GM23338 (cell line): ENCODE measurements around the gene FAM174C. TPM values are rescaled to one million over a fixed set of nuclear protein-coding genes. Genes with fewer than 3 reads are reported as not detected.

Source experiments
- ATAC-seq: fragments of 200-7000 bp; cut with Tn5 transposase; 3 replicates; pipeline ENCODE4 v1.9.1; 2020
- DNase-seq: peaks from one replicate; pipeline ENCODE4 v3.0.0-alpha.2; 2015; ENCODE audit warnings: low spot score
- H2AFZ ChIP-seq: fragments of 200-600 bp; sonication (generic); 2 replicates; pipeline ENCODE4 v1.8.0; 2016; ENCODE audit warnings: antibody characterized with exemption, mild to moderate bottlenecking, moderate library complexity
- H3F3A ChIP-seq: fragments of 200-600 bp; sonication (generic); replicated peaks from 2 replicates; pipeline ENCODE4 v1.8.0; 2017; ENCODE audit warnings: antibody characterized with exemption, mixed run types, low read depth
- H3K27ac ChIP-seq: fragments of 200-600 bp; sonication (generic); 2 replicates; pipeline ENCODE4 v1.6.1; 2016; ENCODE audit warnings: low read depth
- H3K27me3 ChIP-seq: fragments of 200-600 bp; sonication (generic); 2 replicates; pipeline ENCODE4 v1.8.0; 2016; ENCODE audit warnings: mild to moderate bottlenecking, mixed run types, moderate library complexity; ENCODE audit not compliant: insufficient read depth
- H3K36me3 ChIP-seq: fragments of 200-600 bp; sonication (generic); 2 replicates; pipeline ENCODE4 v1.8.0; 2016; ENCODE audit warnings: mild to moderate bottlenecking; ENCODE audit not compliant: insufficient read depth
- H3K4me1 ChIP-seq: fragments of 200-600 bp; sonication (generic); 2 replicates; pipeline ENCODE4 v1.8.0; 2016; ENCODE audit warnings: mild to moderate bottlenecking, moderate library complexity; ENCODE audit not compliant: insufficient read depth
- H3K4me2 ChIP-seq: fragments of 200-600 bp; sonication (generic); 2 replicates; pipeline ENCODE4 v1.7.1; 2017; ENCODE audit warnings: mixed run types
- H3K4me3 ChIP-seq: fragments of 200-600 bp; sonication (generic); 2 replicates; pipeline ENCODE4 v1.6.1; 2016; ENCODE audit warnings: mixed run types
- H3K79me2 ChIP-seq: fragments of 200-600 bp; sonication (generic); replicated peaks from 2 replicates; pipeline ENCODE4 v1.8.0; 2017; ENCODE audit warnings: mild to moderate bottlenecking; ENCODE audit not compliant: insufficient read depth
- H3K9me2 ChIP-seq: fragments of 200-600 bp; sonication (generic); 2 replicates; pipeline ENCODE4 v1.8.0; 2017; ENCODE audit not compliant: insufficient read depth
- H4K20me1 ChIP-seq: fragments of 200-600 bp; sonication (generic); replicated peaks from 2 replicates; pipeline ENCODE4 v1.8.0; 2017; ENCODE audit warnings: mild to moderate bottlenecking; ENCODE audit not compliant: insufficient read depth
- H3K27ac Mint-ChIP-seq: 2 replicates; pipeline ENCODE4 v1.8.0; 2020; ENCODE audit warnings: inconsistent platforms, mild to moderate bottlenecking, moderate library complexity, mixed read lengths
- H3K27me3 Mint-ChIP-seq: 3 replicates; pipeline ENCODE4 v1.8.0; 2022; ENCODE audit warnings: low read depth, mild to moderate bottlenecking, moderate library complexity, mixed read lengths, inconsistent platforms; ENCODE audit not compliant: insufficient read depth, poor library complexity
- H3K36me3 Mint-ChIP-seq: 3 replicates; pipeline ENCODE4 v1.8.0; 2021; ENCODE audit warnings: low read depth, mild to moderate bottlenecking, inconsistent platforms, moderate library complexity, mixed read lengths
- H3K4me1 Mint-ChIP-seq: 3 replicates; pipeline ENCODE4 v1.8.0; 2020; ENCODE audit warnings: mild to moderate bottlenecking, inconsistent platforms, mixed read lengths
- H3K4me3 Mint-ChIP-seq: 3 replicates; pipeline ENCODE4 v1.8.0; 2021; ENCODE audit warnings: moderate library complexity, mild to moderate bottlenecking, inconsistent platforms, mixed read lengths
- H3K9me3 Mint-ChIP-seq: 3 replicates; pipeline ENCODE4 v1.8.0; 2020; ENCODE audit warnings: moderate library complexity, mild to moderate bottlenecking, inconsistent platforms, mixed read lengths
- CREB1 ChIP-seq: fragments of 250-450 bp; sonication (Bioruptor Pico); IDR thresholded peaks from 2 replicates; pipeline ENCODE4 v1.5.0; 2020; ENCODE audit warnings: low read depth, mild to moderate bottlenecking, moderate library complexity
- CTCF ChIP-seq, 2 experiments: fragments of 200-600 bp in 1 of 2; sonication (generic) in 1 of 2; conservative IDR thresholded peaks; 2 replicates each; pipeline versions ENCODE4 v1.5.1 to v1.6.1; 2016 to 2017; ENCODE audit warnings: antibody characterized with exemption in 2 of 2, low read depth in 2 of 2, mild to moderate bottlenecking in 2 of 2, moderate library complexity in 1 of 2
- ETS1 ChIP-seq: IDR thresholded peaks from 2 replicates; pipeline ENCODE4 v1.6.1; 2016; ENCODE audit warnings: antibody characterized with exemption
- EZH2 ChIP-seq: fragments of 200-600 bp; sonication (generic); IDR thresholded peaks from one replicate; pipeline ENCODE4 v1.8.0; 2017; ENCODE audit warnings: antibody characterized with exemption, mild to moderate bottlenecking, low read depth; ENCODE audit not compliant: unreplicated experiment
- EZH2phosphoT487 ChIP-seq: fragments of 200-600 bp; sonication (generic); IDR thresholded peaks from one replicate; pipeline ENCODE4 v1.8.1; 2018; ENCODE audit warnings: antibody characterized with exemption; ENCODE audit not compliant: unreplicated experiment
- JUNB ChIP-seq: IDR thresholded peaks from one replicate; pipeline ENCODE4 v1.6.1; 2016; ENCODE audit warnings: antibody characterized with exemption; ENCODE audit not compliant: unreplicated experiment
- NANOG ChIP-seq: IDR thresholded peaks from 2 replicates; pipeline ENCODE4 v1.6.1; 2016; ENCODE audit warnings: antibody characterized with exemption, borderline replicate concordance
- POLR2AphosphoS5 ChIP-seq: IDR thresholded peaks from 2 replicates; pipeline ENCODE4 v1.6.1; 2016; ENCODE audit warnings: antibody characterized with exemption, low read depth
- REST ChIP-seq: IDR thresholded peaks from one replicate; pipeline ENCODE4 v1.6.1; 2018; ENCODE audit warnings: antibody characterized with exemption; ENCODE audit not compliant: unreplicated experiment
- STAT1 ChIP-seq: IDR thresholded peaks from one replicate; pipeline ENCODE4 v1.6.1; 2016; ENCODE audit warnings: antibody characterized with exemption; ENCODE audit not compliant: unreplicated experiment
- ZNF114 ChIP-seq: fragments of 250-450 bp; sonication (Bioruptor Pico); IDR thresholded peaks from 2 replicates; pipeline ENCODE4 v1.5.0; 2020; ENCODE audit warnings: mild to moderate bottlenecking, moderate library complexity
- ZNF331 ChIP-seq: fragments of 250-450 bp; sonication (Bioruptor Pico); IDR thresholded peaks from 2 replicates; pipeline ENCODE4 v1.5.0; 2020; ENCODE audit warnings: low read depth, mild to moderate bottlenecking, moderate library complexity
- ZNF462 ChIP-seq: fragments of 250-450 bp; sonication (Bioruptor Pico); IDR thresholded peaks from 2 replicates; pipeline ENCODE4 v1.5.0; 2020; ENCODE audit warnings: mild to moderate bottlenecking, moderate library complexity
- polyA plus RNA-seq: library from polyadenylated mRNA; unstranded; fragments of >200 nt; fragmentation: Nextera tagmentation; extraction: Ambion mirVana; gene quantifications from 2 replicates; pipeline ENCODE4 v1.2.1, GENCODE V29; 2016
- total RNA-seq: library from RNA; depleted of rRNA; stranded (reverse); fragments of >200 nt; shearing (Covaris generic); gene quantifications from 2 replicates; pipeline ENCODE4 v1.2.3, GENCODE V29; 2014

Gene FAM174C
- total and polyA plus RNA-seq, 2 experiments from 2014 or later = 60.4 to 68.0 TPM

- Mint-ChIP-seq H3K36me3 (peaks cover 8% of the 10 kb centered on the region), H3K4me3 (no peak overlapping the region), H3K27ac (no peak overlapping the region), H3K27me3 (peaks cover 5% of the 10 kb centered on the region), H3K4me1 (no peaks in the 10 kb centered on the region), H3K9me3 (no peaks in the 10 kb centered on the region)
- H3K27ac ChIP-seq = no peak overlapping the region
- no peak overlapping the region for H2AFZ ChIP-seq
- H4K20me1 ChIP-seq = peaks cover 4% of the 10 kb centered on the region
- TF ChIP-seq EZH2 (no peak), REST (no peak), EZH2phosphoT487 (no peak), CREB1 (CRISPR knock-in tag) (no peak), ETS1 (no peak), NANOG (no peak), POLR2AphosphoS5 (no peak), JUNB (no peak), STAT1 (no peak), ZNF331 (CRISPR knock-in tag) (no peak), CTCF (conservative IDR thresholded peaks at IDR 0.05; ENCODE audit: low read depth in 2 of 2) (no peak), ZNF462 (CRISPR knock-in tag) (no peak), ZNF114 (CRISPR knock-in tag) (no peak)
- H3K36me3 ChIP-seq = no peaks in the 10 kb centered on the region
- H3K4me2 ChIP-seq = no peak overlapping the region
- no peak overlapping the region for H3K4me3 ChIP-seq
- H3K4me1 ChIP-seq = no peaks in the 10 kb centered on the region
- no peak for DNase-seq
- 0 out of 2 replicates have a peak, but pooled peaks cover 20% of the 10 kb centered on the region for H3F3A ChIP-seq
- H3K27me3 ChIP-seq = no peaks in the 10 kb centered on the region
- H3K9me2 ChIP-seq = no peaks in the 10 kb centered on the region
- ATAC-seq = no peak
- no peaks in the 10 kb centered on the region for H3K79me2 ChIP-seq
Measured at GRCh38 chr19:1229924-1230782, 45.2 kb upstream of the FAM174C start.
